HG03139 (cell line): ENCODE results near the gene PPP2R1B.

Experiments
- ATAC-seq: cut with Tn5 transposase; IDR thresholded peaks from one replicate; pipeline ENCODE4 v1.9.1; 2021; ENCODE audit not compliant: unreplicated experiment

Gene PPP2R1B

DNA sequence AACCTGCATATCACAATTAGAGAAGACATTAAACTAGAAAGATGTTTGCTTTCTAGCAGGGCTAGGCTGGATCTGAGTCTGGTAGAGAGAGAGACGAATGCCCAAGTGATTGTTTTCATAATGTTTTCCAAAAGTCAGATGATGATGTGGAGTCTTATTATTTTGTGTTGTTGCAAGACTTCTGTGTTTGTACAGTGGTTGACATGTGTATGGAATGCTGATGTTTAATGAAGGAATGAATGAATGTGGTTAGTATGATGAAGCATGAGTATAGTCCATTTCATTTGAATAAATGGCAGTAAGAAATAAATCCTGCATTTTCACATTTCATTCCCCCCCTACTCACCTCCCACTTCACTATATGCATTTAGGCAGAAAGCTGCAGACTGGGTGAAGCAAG is 69.6 kb downstream of the PPP2R1B start:
- no peak for ATAC-seq

- ATAC-seq, result no peak
These were observed 71.3 kb downstream of the PPP2R1B start for GRCh38 chr11:111694851-111695250.

GRCh38 chr11:111693224-111693937 is 72.8 kb downstream of the PPP2R1B start:
- ATAC-seq, result no peak

- ATAC-seq, result no peak
These were observed 74.4 kb downstream of the PPP2R1B start for GRCh38 chr11:111691741-111692140.

DNA sequence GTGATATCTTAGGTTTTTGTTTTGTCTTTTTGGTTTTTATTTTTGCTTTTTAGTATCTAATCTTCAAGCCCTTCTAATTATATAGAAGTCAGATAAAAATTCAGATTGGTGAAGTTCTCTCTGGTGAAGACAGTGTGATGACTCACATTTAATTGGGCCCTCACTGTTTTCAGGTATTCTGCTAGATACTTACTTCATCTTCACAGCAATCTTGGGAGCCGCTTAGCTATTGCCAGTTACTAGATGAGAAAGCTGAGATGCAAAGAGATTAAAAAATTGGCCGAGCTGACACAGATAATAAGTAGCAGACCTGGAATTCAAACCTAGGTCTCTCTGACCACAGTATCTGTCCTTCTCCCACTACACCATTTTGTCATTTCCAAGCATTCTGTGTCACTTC is 75.0 kb downstream of the PPP2R1B start:
- ATAC-seq, result no peak

DNA sequence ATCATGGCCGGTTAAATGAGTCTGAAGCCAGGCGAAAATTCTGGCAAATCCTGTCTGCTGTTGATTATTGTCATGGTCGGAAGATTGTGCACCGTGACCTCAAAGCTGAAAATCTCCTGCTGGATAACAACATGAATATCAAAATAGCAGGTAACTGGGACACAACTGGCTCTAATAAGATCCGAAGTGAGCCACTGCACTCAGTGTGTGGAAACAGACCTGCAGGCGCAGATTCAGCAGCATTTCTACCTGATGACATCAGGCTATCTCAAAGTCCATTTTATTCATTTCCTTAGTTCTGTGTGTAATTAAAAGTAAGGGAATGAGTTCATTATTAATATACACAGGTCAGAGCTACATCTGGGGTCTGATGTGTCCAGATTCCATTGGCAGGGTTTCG is 78.2 kb downstream of the PPP2R1B start:
- no peak for ATAC-seq

DNA sequence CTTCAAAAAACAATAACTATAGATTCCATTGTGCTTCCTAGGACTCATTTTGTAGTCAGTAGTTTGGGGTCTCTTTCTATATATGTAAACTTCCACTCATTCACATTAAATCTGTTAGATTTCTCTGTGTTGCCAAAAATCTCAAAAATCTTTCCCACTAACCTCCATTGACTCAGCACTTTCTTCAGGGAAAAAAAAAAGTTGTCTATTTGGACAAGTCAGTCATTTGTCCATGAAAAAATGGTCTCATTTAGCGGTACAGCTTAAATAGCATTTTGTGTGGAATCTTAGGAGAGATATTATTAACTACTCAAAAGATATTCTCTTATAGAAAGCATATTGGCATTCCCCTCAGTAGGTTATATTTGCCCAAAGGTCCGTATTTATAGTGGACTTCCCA is 81.9 kb downstream of the PPP2R1B start:
- ATAC-seq, result no peak

GRCh38 chr11:111683806-111684205 is 82.4 kb downstream of the PPP2R1B start:
- ATAC-seq, result no peak

DNA sequence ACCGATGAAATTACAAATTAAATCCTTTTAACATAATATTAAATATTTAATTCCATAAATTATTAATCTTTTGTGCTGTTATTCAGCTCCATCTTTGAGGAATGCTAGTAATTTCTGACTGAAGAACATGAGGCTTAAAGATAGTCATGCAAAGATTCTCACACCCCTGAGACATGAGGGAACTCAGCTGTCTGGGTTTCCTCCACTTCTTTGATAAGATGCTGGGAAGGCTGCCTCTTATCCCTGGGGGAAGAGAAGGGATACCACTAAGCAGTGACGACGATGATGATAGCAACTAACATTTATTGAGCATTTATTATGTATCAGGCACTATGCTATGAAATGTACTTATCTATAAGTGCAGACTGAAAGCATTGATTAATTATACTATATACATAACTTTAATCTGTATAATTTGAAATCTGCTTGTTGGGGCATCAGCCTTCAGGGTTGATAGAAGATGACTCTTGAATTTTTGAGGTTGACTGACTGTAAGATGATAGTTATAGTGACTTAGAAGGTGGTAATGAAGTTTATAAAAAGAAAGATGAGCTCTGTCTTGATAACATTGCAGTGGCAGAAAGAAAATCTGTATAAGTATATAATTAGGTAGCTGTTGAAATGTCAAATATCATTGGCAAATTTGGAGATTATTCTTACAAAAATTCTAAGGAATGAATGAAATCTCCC is 85.6 kb downstream of the PPP2R1B start:
- ATAC-seq, result no peak
